WTC11 (cell line): ENCODE results near the gene GOLGA2. TPM values are rescaled to one million over a fixed set of nuclear protein-coding genes. Genes with fewer than 3 reads are reported as not detected.

Experiments used
- ATAC-seq: fragments of 200-7000 bp; cut with Tn5 transposase; 2 replicates; pipeline ENCODE4 v1.10.0; 2021; ENCODE audit warnings: mild to moderate bottlenecking, moderate library complexity
- CTCF ChIA-PET: fragments of 300-600 bp; sonication (Branson Sonifier 250); formaldehyde crosslinking; loops from one replicate; lab custom pipeline; 2021; ENCODE audit warnings: antibody characterized with exemption; lab: Charles Lee
- POLR2A ChIA-PET: fragments of 350-600 bp; sonication (Branson Sonifier 250); formaldehyde crosslinking; loops from one replicate; lab custom pipeline; 2021; ENCODE audit warnings: antibody characterized with exemption; lab: Charles Lee
- DNase-seq: peaks from one replicate; pipeline ENCODE4 v3.0.0; 2021; ENCODE audit warnings: low spot score
- H3K27ac Mint-ChIP-seq: 2 replicates; pipeline ENCODE4 v1.8.0; 2021; ENCODE audit warnings: mixed read lengths
- H3K27me3 Mint-ChIP-seq: 2 replicates; pipeline ENCODE4 v1.8.0; 2021; ENCODE audit warnings: low read depth, mild to moderate bottlenecking, moderate library complexity, mixed read lengths
- H3K36me3 Mint-ChIP-seq: 2 replicates; pipeline ENCODE4 v1.8.0; 2021; ENCODE audit warnings: mixed read lengths
- H3K4me1 Mint-ChIP-seq: 2 replicates; pipeline ENCODE4 v1.8.0; 2022; ENCODE audit warnings: mixed read lengths
- H3K4me3 Mint-ChIP-seq: 2 replicates; pipeline ENCODE4 v1.8.0; 2021; ENCODE audit warnings: mild to moderate bottlenecking, moderate library complexity, mixed read lengths
- H3K9me3 Mint-ChIP-seq: 2 replicates; pipeline ENCODE4 v1.8.0; 2021; ENCODE audit warnings: mixed read lengths
- CDX4 ChIP-seq: fragments of 250-450 bp; sonication (Bioruptor Pico); IDR thresholded peaks from 2 replicates; pipeline ENCODE4 v1.9.0; 2021; ENCODE audit warnings: moderate library complexity, mild to moderate bottlenecking, inconsistent platforms, borderline replicate concordance
- ESRRA ChIP-seq: sonication (generic); formaldehyde crosslinking; IDR thresholded peaks from 2 replicates; pipeline ENCODE4 v1.8.1; 2022; ENCODE audit warnings: mild to moderate bottlenecking, missing genetic modification reagents, borderline replicate concordance
- FOXP4 ChIP-seq: sonication (generic); formaldehyde crosslinking; IDR thresholded peaks from 2 replicates; pipeline ENCODE4 v1.8.0; 2022; ENCODE audit warnings: mild to moderate bottlenecking, missing genetic modification reagents
- GABPB1 ChIP-seq: sonication (generic); formaldehyde crosslinking; IDR thresholded peaks from 2 replicates; pipeline ENCODE4 v1.8.1; 2023; ENCODE audit warnings: mild to moderate bottlenecking, missing genetic modification reagents
- MXD4 ChIP-seq: fragments of 250-450 bp; sonication (Bioruptor Pico); IDR thresholded peaks from 2 replicates; pipeline ENCODE4 v1.8.0; 2021; ENCODE audit warnings: mild to moderate bottlenecking, moderate library complexity, borderline replicate concordance
- NFATC4 ChIP-seq: fragments of 250-450 bp; sonication (Bioruptor Pico); IDR thresholded peaks from 2 replicates; pipeline ENCODE4 v1.9.0; 2021; ENCODE audit warnings: mild to moderate bottlenecking
- PREB ChIP-seq: sonication (generic); formaldehyde crosslinking; IDR thresholded peaks from 2 replicates; pipeline ENCODE4 v1.8.1; 2022; ENCODE audit warnings: mild to moderate bottlenecking, missing genetic modification reagents, moderate library complexity, borderline replicate concordance
- PRRX2 ChIP-seq: fragments of 250-450 bp; sonication (Bioruptor Pico); IDR thresholded peaks from 2 replicates; pipeline ENCODE4 v1.8.0; 2021; ENCODE audit warnings: mild to moderate bottlenecking
- STAT6 ChIP-seq: sonication (generic); formaldehyde crosslinking; conservative IDR thresholded peaks from 2 replicates; pipeline ENCODE4 v1.8.1; 2023; ENCODE audit warnings: mild to moderate bottlenecking, low read depth, missing genetic modification reagents, moderate library complexity
- TCF7 ChIP-seq: sonication (generic); formaldehyde crosslinking; IDR thresholded peaks from 2 replicates; pipeline ENCODE4 v1.8.0; 2022; ENCODE audit warnings: mild to moderate bottlenecking, low read depth, missing genetic modification reagents, moderate library complexity
- USF2 ChIP-seq: sonication (generic); formaldehyde crosslinking; IDR thresholded peaks from 2 replicates; pipeline ENCODE4 v1.8.1; 2023; ENCODE audit warnings: mild to moderate bottlenecking, missing genetic modification reagents, moderate library complexity
- ZMAT4 ChIP-seq: fragments of 250-450 bp; sonication (Bioruptor Pico); IDR thresholded peaks from 2 replicates; pipeline ENCODE4 v1.9.0; 2021; ENCODE audit warnings: mild to moderate bottlenecking
- ZNF219 ChIP-seq: sonication (generic); formaldehyde crosslinking; IDR thresholded peaks from 2 replicates; pipeline ENCODE4 v1.8.0; 2023; ENCODE audit warnings: missing genetic modification reagents, mild to moderate bottlenecking, borderline replicate concordance
- ZNF423 ChIP-seq: fragments of 250-450 bp; sonication (Bioruptor Pico); IDR thresholded peaks from 2 replicates; pipeline ENCODE4 v2.1.2; 2022; ENCODE audit warnings: mild to moderate bottlenecking, moderate library complexity
- ZNF512 ChIP-seq: sonication (generic); formaldehyde crosslinking; IDR thresholded peaks from 2 replicates; pipeline ENCODE4 v1.8.1; 2022; ENCODE audit warnings: missing genetic modification reagents, borderline replicate concordance
- ZNF671 ChIP-seq: fragments of 250-450 bp; sonication (Bioruptor Pico); IDR thresholded peaks from 2 replicates; pipeline ENCODE4 v1.8.0; 2021; ENCODE audit warnings: mild to moderate bottlenecking
- total RNA-seq: library from RNA; stranded (reverse); gene quantifications from 3 replicates; pipeline ENCODE4 v1.2.3, GENCODE V29; 2021

GOLGA2 gene
- total RNA-seq, 1 experiment from 2014 or later = 66.3 TPM

GRCh38 chr9:128219831-128220230 is 56.0 kb downstream of the GOLGA2 start:
- DNase-seq = no peak
- Mint-ChIP-seq H3K4me1 (peaks cover 12% of the 10 kb centered on the region), H3K27ac (no peak overlapping the region), H3K4me3 (no peak overlapping the region), H3K9me3 (no peaks in the 10 kb centered on the region), H3K27me3 (peaks cover 1% of the 10 kb centered on the region; the same call in 1 of the 2 replicates), H3K36me3 (peaks cover 24% of the 10 kb centered on the region)
- ATAC-seq = no peak
- TF ChIP-seq NFATC4 (CRISPR knock-in tag) (no peak), PRRX2 (CRISPR knock-in tag) (no peak), FOXP4 (CRISPR knock-in tag) (no peak), ZMAT4 (no peak), TCF7 (CRISPR knock-in tag) (no peak), ZNF423 (no peak), PREB (no peak), ZNF512 (CRISPR knock-in tag) (no peak), USF2 (CRISPR knock-in tag) (no peak), STAT6 (CRISPR knock-in tag) (no peak), CDX4 (CRISPR knock-in tag) (no peak), ESRRA (CRISPR knock-in tag) (no peak), ZNF671 (no peak), ZNF219 (CRISPR knock-in tag) (no peak), MXD4 (CRISPR knock-in tag) (no peak), GABPB1 (CRISPR knock-in tag) (no peak)
- POLR2A ChIA-PET = no interaction called here
- CTCF ChIA-PET = interaction anchor here (1.4 to 2.6 kb wide), 3 partner anchors 10 to 29 kb away, joined by 3 to 18 read pairs (median 4); partner anchors contain the start of gene CIZ1
